HCT116 (cell line): Measurements from ENCODE around the gene RHOXF2B.
"Not testable (repeated sequence)": the region's sequence is repeated elsewhere in the genome, so short reads cannot be mapped to it uniquely, and the experiment has no call there.

Source experiments
- CEBPB ChIP-seq: IDR thresholded peaks from 2 replicates; pipeline ENCODE4 v1.6.1; 2012; ENCODE audit warnings: low read depth
- CTCF ChIP-seq, 3 experiments: fragments of 200-600 bp in 1 of 3; sonication (generic) in 1 of 3; IDR thresholded peaks in 2 of 3; conservative IDR thresholded peaks in 1 of 3; 2 replicates each; pipeline ENCODE4 v1.5.1; 2012 to 2017; ENCODE audit warnings: low read depth in 2 of 3, low read length in 2 of 3, antibody characterized with exemption in 1 of 3, borderline replicate concordance in 1 of 3, control low read depth in 1 of 3, mild to moderate bottlenecking in 1 of 3, mixed read lengths in 1 of 3, mixed run types in 1 of 3, moderate library complexity in 1 of 3; ENCODE audit not compliant: insufficient read depth in 1 of 3
- EGR1 ChIP-seq: IDR thresholded peaks from 2 replicates; pipeline ENCODE4 v1.6.1; 2012; ENCODE audit warnings: low read depth
- ELF1 ChIP-seq: IDR thresholded peaks from 2 replicates; pipeline ENCODE4 v1.6.1; 2012; ENCODE audit warnings: low read depth, borderline replicate concordance
- EZH2 ChIP-seq: fragments of 200-600 bp; sonication (generic); IDR thresholded peaks from 2 replicates; pipeline ENCODE4 v1.6.1; 2017; ENCODE audit warnings: antibody characterized with exemption, mixed run types
- EZH2phosphoT487 ChIP-seq: fragments of 200-600 bp; IDR thresholded peaks from 2 replicates; pipeline ENCODE4 v1.6.1; 2018; ENCODE audit warnings: antibody characterized with exemption, borderline replicate concordance
- MAX ChIP-seq: IDR thresholded peaks from 2 replicates; pipeline ENCODE4 v1.6.1; 2012
- POLR2AphosphoS5 ChIP-seq: IDR thresholded peaks from 2 replicates; pipeline ENCODE4 v1.6.1; 2011; ENCODE audit warnings: mild to moderate bottlenecking, low read depth, low read length, moderate library complexity
- RAD21 ChIP-seq: IDR thresholded peaks from 2 replicates; pipeline ENCODE4 v1.6.1; 2012; ENCODE audit warnings: low read depth, mild to moderate bottlenecking
- SIN3A ChIP-seq: IDR thresholded peaks from 2 replicates; pipeline ENCODE4 v1.6.1; 2012; ENCODE audit warnings: low read depth
- SP1 ChIP-seq: IDR thresholded peaks from 2 replicates; pipeline ENCODE4 v1.6.1; 2012; ENCODE audit warnings: low read depth
- TCF7L2 ChIP-seq: IDR thresholded peaks from 2 replicates; pipeline ENCODE4 v1.7.0; 2011; ENCODE audit warnings: borderline replicate concordance, inconsistent platforms; ENCODE audit not compliant: insufficient read depth, insufficient read length; ENCODE audit errors: extremely low read depth
- YY1 ChIP-seq: IDR thresholded peaks from 2 replicates; pipeline ENCODE4 v1.6.1; 2011; ENCODE audit warnings: low read length, low read depth, moderate library complexity, mild to moderate bottlenecking; ENCODE audit not compliant: insufficient replicate concordance; ENCODE audit errors: extremely low read depth
- ZFX ChIP-seq: fragments of 450-650 bp; IDR thresholded peaks from 2 replicates; pipeline ENCODE4 v1.6.1; 2017

- TF ChIP-seq CTCF (IDR thresholded peaks at IDR 0.05 in 2 of 3, conservative IDR thresholded peaks at IDR 0.05 in 1 of 3; ENCODE audit: borderline replicate concordance in 1 of 3, insufficient read depth in 1 of 3, low read depth in 2 of 3, low read length in 2 of 3); POLR2AphosphoS5; MAX; EGR1; ZFX; RAD21; SIN3A; CEBPB; EZH2phosphoT487; SP1; EZH2; YY1; ELF1; TCF7L2: not testable (repeated sequence)
Observed at GRCh38 chrX:120101057-120101456, 23.6 kb upstream of the RHOXF2B start.
